HCT116 (cell line): ENCODE measurements around the gene SGK1. TPM values are rescaled to one million over a fixed set of nuclear protein-coding genes. Genes with fewer than 3 reads are reported as not detected.

Source experiments
- ATAC-seq: fragments of 200-7000 bp; cut with Tn5 transposase; 2 replicates; pipeline ENCODE4 v1.9.1; 2020; ENCODE audit warnings: mild to moderate bottlenecking, moderate library complexity
- BruUV-seq: library from RNA; stranded (reverse); fragments of 400-500 nt; replicated peaks from 2 replicates; lab custom pipeline; 2021; lab: Mats Ljungman, UMichigan
- CTCF ChIA-PET: fragments of 300-600 bp; sonication (Branson Sonifier 250); formaldehyde crosslinking; loops from one replicate; lab custom pipeline; 2021; ENCODE audit warnings: antibody characterized with exemption; lab: Charles Lee
- POLR2A ChIA-PET: fragments of 300-600, 350-600 bp; sonication (Branson Sonifier 250); formaldehyde crosslinking; loops from one replicate; lab custom pipeline; 2021; ENCODE audit warnings: antibody characterized with exemption; lab: Charles Lee
- RAD21 ChIA-PET, 2 experiments: fragments of 300-600 bp; sonication (Branson Sonifier 250); formaldehyde crosslinking; loops; one replicate each; lab custom pipeline; 2023; ENCODE audit warnings: low total read pairs in 2 of 2; ENCODE audit not compliant: uncharacterized antibody in 2 of 2, unreplicated experiment in 2 of 2, low non-redundant PET in 1 of 2; lab: Charles Lee
- DNase-seq: peaks from one replicate; pipeline ENCODE4 v3.0.0-alpha.2; 2010; ENCODE audit warnings: low read depth, low spot score
- H2AFZ ChIP-seq: fragments of 200-600 bp; shearing (Covaris generic), sonication (generic); 2 replicates; pipeline ENCODE4 v1.6.1; 2017; ENCODE audit warnings: low read depth, mixed run types, mixed read lengths, antibody characterized with exemption, low read length; ENCODE audit not compliant: poor library complexity, severe bottlenecking
- H3K27ac ChIP-seq: 2 replicates; pipeline ENCODE4 v1.5.1; 2012; ENCODE audit warnings: low read depth, low read length
- H3K27me3 ChIP-seq: fragments of 200-600 bp; sonication (generic); 2 replicates; pipeline ENCODE4 v1.6.1; 2016; ENCODE audit warnings: mixed run types, low read length, mixed read lengths; ENCODE audit not compliant: insufficient read depth
- H3K36me3 ChIP-seq, 2 experiments: fragments of 200-500 bp in 1 of 2; fragments of 200-600 bp in 1 of 2; sonication (Bioruptor generic) in 1 of 2; sonication (generic) in 1 of 2; 2 replicates each; pipeline versions ENCODE4 v1.5.1 to v1.6.1; 2014 to 2016; ENCODE audit warnings: low read length in 2 of 2, inconsistent platforms in 1 of 2, mixed read lengths in 1 of 2, mixed run types in 1 of 2; ENCODE audit not compliant: insufficient read depth in 2 of 2, control insufficient read depth in 1 of 2
- H3K4me1 ChIP-seq, 2 experiments: fragments of 200-600 bp in 1 of 2; sonication (generic) in 1 of 2; 2 replicates each; pipeline versions ENCODE4 v1.5.1 to v1.6.1; 2012 to 2017; ENCODE audit warnings: low read length in 2 of 2, inconsistent platforms in 1 of 2, mild to moderate bottlenecking in 1 of 2, mixed read lengths in 1 of 2, mixed run types in 1 of 2, moderate library complexity in 1 of 2; ENCODE audit not compliant: insufficient read depth in 2 of 2, control insufficient read depth in 1 of 2
- H3K4me2 ChIP-seq: fragments of 200-600 bp; sonication (generic); 2 replicates; pipeline ENCODE4 v1.6.1; 2017; ENCODE audit warnings: mixed run types, low read length, mixed read lengths
- H3K4me3 ChIP-seq, 2 experiments: fragments of 200-600 bp in 1 of 2; sonication (generic) in 1 of 2; replicated peaks in 1 of 2; 2 replicates each; pipeline ENCODE4 v1.5.1; 2011 to 2016; ENCODE audit warnings: low read length in 2 of 2, control low read depth in 1 of 2, low read depth in 1 of 2, mild to moderate bottlenecking in 1 of 2, mixed read lengths in 1 of 2, mixed run types in 1 of 2
- H3K79me2 ChIP-seq: fragments of 200-600 bp; sonication (generic); 2 replicates; pipeline ENCODE4 v1.6.1; 2017; ENCODE audit warnings: mild to moderate bottlenecking, mixed run types, low read length, moderate library complexity, mixed read lengths; ENCODE audit not compliant: insufficient read depth
- H3K9ac ChIP-seq: fragments of 200-600 bp; sonication (generic); 2 replicates; pipeline ENCODE4 v1.6.1; 2016; ENCODE audit warnings: low read length, mixed read lengths
- H3K9me2 ChIP-seq: fragments of 200-600 bp; sonication (generic), shearing (Covaris generic); 2 replicates; pipeline ENCODE4 v1.6.1; 2017; ENCODE audit warnings: mixed run types, mild to moderate bottlenecking, moderate library complexity; ENCODE audit not compliant: insufficient read depth
- H3K9me3 ChIP-seq, 2 experiments: fragments of 200-500 bp in 1 of 2; fragments of 200-600 bp in 1 of 2; sonication (Bioruptor generic) in 1 of 2; sonication (generic) in 1 of 2; 2 replicates each; pipeline ENCODE4 v1.6.1; 2014 to 2017; ENCODE audit warnings: low read length in 2 of 2, mixed read lengths in 2 of 2, inconsistent platforms in 1 of 2, low read depth in 1 of 2, mild to moderate bottlenecking in 1 of 2, mixed run types in 1 of 2, moderate library complexity in 1 of 2; ENCODE audit not compliant: control insufficient read depth in 1 of 2, insufficient read depth in 1 of 2
- H4K20me1 ChIP-seq: fragments of 200-600 bp; sonication (generic), shearing (Covaris generic); 2 replicates; pipeline ENCODE4 v1.6.1; 2017; ENCODE audit warnings: mixed run types, mild to moderate bottlenecking, moderate library complexity; ENCODE audit not compliant: insufficient read depth
- CBX3 ChIP-seq: IDR thresholded peaks from 2 replicates; pipeline ENCODE4 v1.6.1; 2012; ENCODE audit warnings: low read depth
- CEBPB ChIP-seq: IDR thresholded peaks from 2 replicates; pipeline ENCODE4 v1.6.1; 2012; ENCODE audit warnings: low read depth
- EGR1 ChIP-seq: IDR thresholded peaks from 2 replicates; pipeline ENCODE4 v1.6.1; 2012; ENCODE audit warnings: low read depth
- ELF1 ChIP-seq: IDR thresholded peaks from 2 replicates; pipeline ENCODE4 v1.6.1; 2012; ENCODE audit warnings: low read depth, borderline replicate concordance
- EZH2 ChIP-seq: fragments of 200-600 bp; sonication (generic); IDR thresholded peaks from 2 replicates; pipeline ENCODE4 v1.6.1; 2017; ENCODE audit warnings: antibody characterized with exemption, mixed run types
- EZH2phosphoT487 ChIP-seq: fragments of 200-600 bp; IDR thresholded peaks from 2 replicates; pipeline ENCODE4 v1.6.1; 2018; ENCODE audit warnings: antibody characterized with exemption, borderline replicate concordance
- JUND ChIP-seq: IDR thresholded peaks from 2 replicates; pipeline ENCODE4 v1.6.1; 2012
- POLR2A ChIP-seq: IDR thresholded peaks from 2 replicates; pipeline ENCODE4 v1.7.0; 2011; ENCODE audit warnings: borderline replicate concordance; ENCODE audit not compliant: insufficient read depth, insufficient read length; ENCODE audit errors: extremely low read depth
- POLR2AphosphoS5 ChIP-seq: IDR thresholded peaks from 2 replicates; pipeline ENCODE4 v1.6.1; 2011; ENCODE audit warnings: mild to moderate bottlenecking, low read depth, low read length, moderate library complexity
- RAD21 ChIP-seq: IDR thresholded peaks from 2 replicates; pipeline ENCODE4 v1.6.1; 2012; ENCODE audit warnings: low read depth, mild to moderate bottlenecking
- REST ChIP-seq: IDR thresholded peaks from 2 replicates; pipeline ENCODE4 v1.6.1; 2012; ENCODE audit warnings: low read depth
- SIN3A ChIP-seq: IDR thresholded peaks from 2 replicates; pipeline ENCODE4 v1.6.1; 2012; ENCODE audit warnings: low read depth
- SP1 ChIP-seq: IDR thresholded peaks from 2 replicates; pipeline ENCODE4 v1.6.1; 2012; ENCODE audit warnings: low read depth
- SRF ChIP-seq: IDR thresholded peaks from 2 replicates; pipeline ENCODE4 v1.6.1; 2012; ENCODE audit warnings: low read depth
- TCF7L2 ChIP-seq: IDR thresholded peaks from 2 replicates; pipeline ENCODE4 v1.7.0; 2011; ENCODE audit warnings: borderline replicate concordance, inconsistent platforms; ENCODE audit not compliant: insufficient read depth, insufficient read length; ENCODE audit errors: extremely low read depth
- ZFX ChIP-seq: fragments of 450-650 bp; IDR thresholded peaks from 2 replicates; pipeline ENCODE4 v1.6.1; 2017
- ZNF274 ChIP-seq: fragments of 200-500 bp; sonication (Bioruptor generic); IDR thresholded peaks from 2 replicates; pipeline ENCODE4 v1.6.1; 2014; ENCODE audit warnings: mild to moderate bottlenecking, low read depth, low read length, inconsistent platforms
- intact Hi-C: fragments of 100-400 bp; cut with micrococcal nuclease; formaldehyde crosslinking; loops from 2 replicates; pipeline ENCODE4 v1.10.0; 2022
- total RNA-seq: library from RNA; stranded (reverse); gene quantifications from one replicate; pipeline ENCODE4 v1.2.1, GENCODE V29; 2021; ENCODE audit not compliant: unreplicated experiment
- TF ChIP-seq, protein P1 (sequence below), 3 experiments: fragments of 200-600 bp in 1 of 3; sonication (generic) in 1 of 3; IDR thresholded peaks in 2 of 3; conservative IDR thresholded peaks in 1 of 3; 2 replicates each; pipeline ENCODE4 v1.5.1; 2012 to 2017; ENCODE audit warnings: low read depth in 2 of 3, low read length in 2 of 3, antibody characterized with exemption in 1 of 3, borderline replicate concordance in 1 of 3, control low read depth in 1 of 3, mild to moderate bottlenecking in 1 of 3, mixed read lengths in 1 of 3, mixed run types in 1 of 3, moderate library complexity in 1 of 3; ENCODE audit not compliant: insufficient read depth in 1 of 3
- TF ChIP-seq, protein P2 (sequence below): IDR thresholded peaks from 2 replicates; pipeline ENCODE4 v1.6.1; 2012
- TF ChIP-seq, protein P3 (sequence below): IDR thresholded peaks from 2 replicates; pipeline ENCODE4 v1.6.1; 2011; ENCODE audit warnings: mild to moderate bottlenecking, low read length, moderate library complexity; ENCODE audit not compliant: insufficient replicate concordance; ENCODE audit errors: extremely low read depth

The SGK1 gene
- total RNA-seq, 1 experiment from 2014 or later: 4.5 TPM

GRCh38 chr6:134147034-134147533 lies 170.8 kb downstream of the SGK1 start:
- no peak overlapping the region for H2AFZ ChIP-seq

More at GRCh38 chr6:134147034-134147533, 170.8 kb downstream of the SGK1 start:
- TF ChIP-seq REST (no peak), EZH2 (no peak), EGR1 (no peak), ELF1 (no peak), SRF (no peak), SP1 (no peak), SIN3A (no peak), ZNF274 (no peak), POLR2AphosphoS5 (no peak), JUND (no peak), RAD21 (no peak), ZFX (no peak), TCF7L2 (no peak), POLR2A (no peak), CBX3 (no peak), EZH2phosphoT487 (no peak), CEBPB (no peak)
- TF ChIP-seq, protein P1, sequence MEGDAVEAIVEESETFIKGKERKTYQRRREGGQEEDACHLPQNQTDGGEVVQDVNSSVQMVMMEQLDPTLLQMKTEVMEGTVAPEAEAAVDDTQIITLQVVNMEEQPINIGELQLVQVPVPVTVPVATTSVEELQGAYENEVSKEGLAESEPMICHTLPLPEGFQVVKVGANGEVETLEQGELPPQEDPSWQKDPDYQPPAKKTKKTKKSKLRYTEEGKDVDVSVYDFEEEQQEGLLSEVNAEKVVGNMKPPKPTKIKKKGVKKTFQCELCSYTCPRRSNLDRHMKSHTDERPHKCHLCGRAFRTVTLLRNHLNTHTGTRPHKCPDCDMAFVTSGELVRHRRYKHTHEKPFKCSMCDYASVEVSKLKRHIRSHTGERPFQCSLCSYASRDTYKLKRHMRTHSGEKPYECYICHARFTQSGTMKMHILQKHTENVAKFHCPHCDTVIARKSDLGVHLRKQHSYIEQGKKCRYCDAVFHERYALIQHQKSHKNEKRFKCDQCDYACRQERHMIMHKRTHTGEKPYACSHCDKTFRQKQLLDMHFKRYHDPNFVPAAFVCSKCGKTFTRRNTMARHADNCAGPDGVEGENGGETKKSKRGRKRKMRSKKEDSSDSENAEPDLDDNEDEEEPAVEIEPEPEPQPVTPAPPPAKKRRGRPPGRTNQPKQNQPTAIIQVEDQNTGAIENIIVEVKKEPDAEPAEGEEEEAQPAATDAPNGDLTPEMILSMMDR (IDR thresholded peaks at IDR 0.05 in 2 of 3, conservative IDR thresholded peaks at IDR 0.05 in 1 of 3; ENCODE audit: borderline replicate concordance in 1 of 3, insufficient read depth in 1 of 3, low read depth in 2 of 3, low read length in 2 of 3): no peak
- TF ChIP-seq, protein P2, sequence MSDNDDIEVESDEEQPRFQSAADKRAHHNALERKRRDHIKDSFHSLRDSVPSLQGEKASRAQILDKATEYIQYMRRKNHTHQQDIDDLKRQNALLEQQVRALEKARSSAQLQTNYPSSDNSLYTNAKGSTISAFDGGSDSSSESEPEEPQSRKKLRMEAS: no peak
- TF ChIP-seq, protein P3, sequence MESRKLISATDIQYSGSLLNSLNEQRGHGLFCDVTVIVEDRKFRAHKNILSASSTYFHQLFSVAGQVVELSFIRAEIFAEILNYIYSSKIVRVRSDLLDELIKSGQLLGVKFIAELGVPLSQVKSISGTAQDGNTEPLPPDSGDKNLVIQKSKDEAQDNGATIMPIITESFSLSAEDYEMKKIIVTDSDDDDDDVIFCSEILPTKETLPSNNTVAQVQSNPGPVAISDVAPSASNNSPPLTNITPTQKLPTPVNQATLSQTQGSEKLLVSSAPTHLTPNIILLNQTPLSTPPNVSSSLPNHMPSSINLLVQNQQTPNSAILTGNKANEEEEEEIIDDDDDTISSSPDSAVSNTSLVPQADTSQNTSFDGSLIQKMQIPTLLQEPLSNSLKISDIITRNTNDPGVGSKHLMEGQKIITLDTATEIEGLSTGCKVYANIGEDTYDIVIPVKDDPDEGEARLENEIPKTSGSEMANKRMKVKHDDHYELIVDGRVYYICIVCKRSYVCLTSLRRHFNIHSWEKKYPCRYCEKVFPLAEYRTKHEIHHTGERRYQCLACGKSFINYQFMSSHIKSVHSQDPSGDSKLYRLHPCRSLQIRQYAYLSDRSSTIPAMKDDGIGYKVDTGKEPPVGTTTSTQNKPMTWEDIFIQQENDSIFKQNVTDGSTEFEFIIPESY: no peak
- CTCF ChIA-PET: no interaction called here
- POLR2A ChIA-PET: no interaction called here
- H3K9ac ChIP-seq: no peak overlapping the region
- no peak overlapping the region for H3K4me3 ChIP-seq
- BruUV-seq: no TSS peak
- DNase-seq (no peak), ATAC-seq (no peak)
- no peaks in the 10 kb centered on the region for H3K36me3 ChIP-seq
- no peaks in the 10 kb centered on the region for H3K27me3 ChIP-seq
- RAD21 ChIA-PET: no interaction called here
- H3K4me2 ChIP-seq: no peak overlapping the region
- H3K9me3 ChIP-seq: no peaks in the 10 kb centered on the region
- H4K20me1 ChIP-seq: no peaks in the 10 kb centered on the region
- H3K4me1 ChIP-seq: no peaks in the 10 kb centered on the region
- H3K9me2 ChIP-seq: no peaks in the 10 kb centered on the region
- no peaks in the 10 kb centered on the region for H3K79me2 ChIP-seq
- intact Hi-C loops: no loop called here
- H3K27ac ChIP-seq: no peak overlapping the region
